ENCODE measurements around the gene CKS2. TPM values are rescaled to one million over a fixed set of nuclear protein-coding genes. Genes with fewer than 3 reads are reported as not detected.

Gene CKS2
- total and polyA plus RNA-seq, 2 of the 8 experiments (the other 6 are each of a cell fraction or from before 2014, with no cell fraction given), result 337 to 689 TPM

DNA sequence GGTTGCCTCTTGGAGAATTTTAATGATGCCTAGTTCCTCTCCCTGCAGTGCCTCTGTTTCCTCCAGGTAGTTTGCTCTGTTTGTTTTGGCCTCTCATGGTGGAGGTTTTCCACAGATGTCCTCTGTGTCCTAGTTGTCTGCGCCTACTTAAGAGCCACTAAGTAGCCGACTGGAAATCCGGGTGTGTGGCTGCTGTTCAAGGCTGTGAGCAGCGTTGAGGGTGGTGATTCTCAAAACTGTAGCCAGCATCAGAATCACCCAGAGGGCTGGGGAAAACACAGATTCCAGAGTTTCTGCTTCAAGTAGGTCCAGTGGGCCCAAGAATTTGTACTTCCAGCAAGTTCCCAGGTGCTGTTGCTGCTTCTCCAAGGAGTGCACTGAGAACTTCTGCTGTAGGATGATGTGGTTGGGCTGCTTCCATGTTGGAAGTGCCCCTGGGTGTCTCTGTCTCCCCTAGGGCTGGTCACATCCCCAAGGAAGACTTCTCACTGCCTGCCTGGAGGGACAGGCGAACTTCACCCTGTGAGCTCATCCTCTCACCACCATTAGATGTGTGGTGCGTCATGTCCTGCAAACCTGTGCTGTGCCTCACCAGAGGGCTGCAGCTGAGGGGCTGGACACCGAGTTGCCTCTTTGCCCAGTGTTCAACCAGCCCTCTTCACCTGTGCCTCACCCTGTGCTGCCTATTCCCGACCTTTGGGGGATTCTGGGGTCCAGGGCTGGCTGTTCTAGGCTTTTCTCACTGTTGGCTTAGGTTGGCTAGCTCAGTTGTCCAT, 42.1 kb downstream of the CKS2 start:
- Histone ChIP-seq H3K27ac (ENCODE audit: low read depth, low read length) (no peak overlapping the region), H3K23ac (ENCODE audit: insufficient read length) (no peak overlapping the region), H2BK5ac (ENCODE audit: low read depth, low read length) (no peak overlapping the region), H2BK120ac (replicated peaks; ENCODE audit: low read depth, low read length) (no peak overlapping the region), H3K18ac (ENCODE audit: extremely low read depth, low read length) (no peak overlapping the region), H3K14ac (ENCODE audit: insufficient read length) (no peak overlapping the region), H2AFZ (ENCODE audit: low read length) (no peak overlapping the region), H3K4me1 (replicated peaks in 1 of 4; ENCODE audit: control insufficient read depth in 3 of 4, insufficient read depth in 4 of 4, low read length in 3 of 4) (no peaks in the 10 kb centered on the region), H3K9ac (replicated peaks in 1 of 4; ENCODE audit: extremely low read depth in 1 of 4, low read depth in 3 of 4, low read length in 3 of 4) (no peak overlapping the region), H4K8ac (ENCODE audit: extremely low read depth, insufficient read depth, low read length) (no peak overlapping the region), H3K36me3 (ENCODE audit: control insufficient read depth in 2 of 4, insufficient read depth in 4 of 4, low read length in 3 of 4) (peaks cover 55 to 97% (median 81%) of the 10 kb centered on the region in 4 experiments), H3K79me1 (ENCODE audit: low read depth, low read length) (peaks cover 2% of the 10 kb centered on the region; the same call in 1 of the 2 replicates), H3K79me2 (ENCODE audit: control insufficient read depth in 1 of 2, insufficient read depth in 2 of 2, low read length in 2 of 2) (no peaks in the 10 kb centered on the region), H4K5ac (ENCODE audit: insufficient read length, low read depth, low read length) (no peak overlapping the region), H2BK12ac (ENCODE audit: low read depth, low read length) (no peak overlapping the region), H2BK15ac (ENCODE audit: low read length) (no peak overlapping the region), H3K27me3 (replicated peaks in 1 of 4; ENCODE audit: control insufficient read depth in 3 of 4, extremely low read depth in 1 of 4, insufficient read depth in 3 of 4, low read length in 3 of 4) (no peaks in the 10 kb centered on the region), H2AK5ac (ENCODE audit: low read depth, low read length) (no peak overlapping the region), H3K56ac (replicated peaks; ENCODE audit: insufficient read length, low read depth, low read length) (no peak overlapping the region), H4K91ac (replicated peaks; ENCODE audit: insufficient read length, low read length) (no peak overlapping the region), H3K9me3 (ENCODE audit: insufficient read depth in 2 of 2, low read depth in 1 of 2, low read length in 1 of 2) (no peaks in the 10 kb centered on the region), H2BK20ac (ENCODE audit: low read length) (no peak overlapping the region), H3K4ac (replicated peaks; ENCODE audit: insufficient read length, low read depth, low read length) (no peak overlapping the region), H3K4me2 (ENCODE audit: insufficient read depth in 1 of 2, low read depth in 2 of 2, low read length in 2 of 2) (no peak overlapping the region), H4K20me1 (replicated peaks in 1 of 2; ENCODE audit: control insufficient read depth in 1 of 2, insufficient read depth in 2 of 2, low read length in 2 of 2) (peaks cover 3 to 17% of the 10 kb centered on the region in 2 experiments), H3K23me2 (ENCODE audit: low read depth, low read length) (no peaks in the 10 kb centered on the region), H3K4me3 (ENCODE audit: extremely low read depth in 1 of 4, insufficient read depth in 2 of 4, low read depth in 3 of 4, low read length in 4 of 4) (no peak overlapping the region)
- WGBS, 2 experiments (ENCODE audit: extremely low coverage in 1 of 2, insufficient coverage in 1 of 2, insufficient read length in 1 of 2, insufficient replicate concordance in 2 of 2, low coverage in 1 of 2, low lambda C conversion rate in 2 of 2, missing lambda C conversion rate in 1 of 2), result 92% methylated on average over 8 of the region's 8 CpGs; no CpG with 5 or more reads in 1 of the 2 experiments
- ChIA-PET POLR2A (ENCODE audit: partially characterized antibody) (interaction anchor here (0.7 to 1.3 kb wide), 3 partner anchors 10 to 15 kb away, joined by 3 to 4 read pairs (median 3); no protein-coding TSS in a partner anchor), CTCF (ENCODE audit: partially characterized antibody) (no interaction called here)
- DNase-seq (ENCODE audit: low read depth in 1 of 2, low spot score in 2 of 2) (no peak), FAIRE-seq (no peak)
- no peak for TF ChIP-seq SP2 (IDR thresholded peaks at IDR 0.05; ENCODE audit: low read length)
- TF ChIP-seq SIN3A (conservative IDR thresholded peaks at IDR 0.05 in 1 of 2, IDR thresholded peaks at IDR 0.05 in 1 of 2; ENCODE audit: low read depth in 1 of 2, low read length in 2 of 2), result no peak
- TF ChIP-seq EGR1 (IDR thresholded peaks at IDR 0.05; ENCODE audit: borderline replicate concordance, low read depth, low read length), result no peak
- no peak for TF ChIP-seq TEAD4 (IDR thresholded peaks at IDR 0.05; ENCODE audit: low read depth, low read length)
- no peak for TF ChIP-seq RAD21 (IDR thresholded peaks at IDR 0.05 in 1 of 2, conservative IDR thresholded peaks at IDR 0.05 in 1 of 2; ENCODE audit: low read depth in 2 of 2, low read length in 2 of 2)
- TF ChIP-seq BACH1 (IDR thresholded peaks at IDR 0.05; ENCODE audit: low read length), result no peak
- TF ChIP-seq SP4 (IDR thresholded peaks at IDR 0.05; ENCODE audit: low read length), result no peak
- TF ChIP-seq POLR2AphosphoS5 (IDR thresholded peaks at IDR 0.05; ENCODE audit: low read depth, low read length), result no peak
- no peak for TF ChIP-seq KDM4A (IDR thresholded peaks at IDR 0.05; ENCODE audit: low read depth, low read length, severe bottlenecking)
- TF ChIP-seq, protein P1, sequence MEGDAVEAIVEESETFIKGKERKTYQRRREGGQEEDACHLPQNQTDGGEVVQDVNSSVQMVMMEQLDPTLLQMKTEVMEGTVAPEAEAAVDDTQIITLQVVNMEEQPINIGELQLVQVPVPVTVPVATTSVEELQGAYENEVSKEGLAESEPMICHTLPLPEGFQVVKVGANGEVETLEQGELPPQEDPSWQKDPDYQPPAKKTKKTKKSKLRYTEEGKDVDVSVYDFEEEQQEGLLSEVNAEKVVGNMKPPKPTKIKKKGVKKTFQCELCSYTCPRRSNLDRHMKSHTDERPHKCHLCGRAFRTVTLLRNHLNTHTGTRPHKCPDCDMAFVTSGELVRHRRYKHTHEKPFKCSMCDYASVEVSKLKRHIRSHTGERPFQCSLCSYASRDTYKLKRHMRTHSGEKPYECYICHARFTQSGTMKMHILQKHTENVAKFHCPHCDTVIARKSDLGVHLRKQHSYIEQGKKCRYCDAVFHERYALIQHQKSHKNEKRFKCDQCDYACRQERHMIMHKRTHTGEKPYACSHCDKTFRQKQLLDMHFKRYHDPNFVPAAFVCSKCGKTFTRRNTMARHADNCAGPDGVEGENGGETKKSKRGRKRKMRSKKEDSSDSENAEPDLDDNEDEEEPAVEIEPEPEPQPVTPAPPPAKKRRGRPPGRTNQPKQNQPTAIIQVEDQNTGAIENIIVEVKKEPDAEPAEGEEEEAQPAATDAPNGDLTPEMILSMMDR (IDR thresholded peaks at IDR 0.05; ENCODE audit: control extremely low read depth in 1 of 3, insufficient read depth in 1 of 3, low read depth in 1 of 3, low read length in 3 of 3), result no peak

Measured in H1 (cell line).